ENCODE data around the gene ELOF1. TPM values are rescaled to one million over a fixed set of nuclear protein-coding genes. Genes with fewer than 3 reads are reported as not detected.

Gene ELOF1
- total RNA-seq, 2 experiments from 2014 or later: 48.0 to 53.7 TPM

DNA sequence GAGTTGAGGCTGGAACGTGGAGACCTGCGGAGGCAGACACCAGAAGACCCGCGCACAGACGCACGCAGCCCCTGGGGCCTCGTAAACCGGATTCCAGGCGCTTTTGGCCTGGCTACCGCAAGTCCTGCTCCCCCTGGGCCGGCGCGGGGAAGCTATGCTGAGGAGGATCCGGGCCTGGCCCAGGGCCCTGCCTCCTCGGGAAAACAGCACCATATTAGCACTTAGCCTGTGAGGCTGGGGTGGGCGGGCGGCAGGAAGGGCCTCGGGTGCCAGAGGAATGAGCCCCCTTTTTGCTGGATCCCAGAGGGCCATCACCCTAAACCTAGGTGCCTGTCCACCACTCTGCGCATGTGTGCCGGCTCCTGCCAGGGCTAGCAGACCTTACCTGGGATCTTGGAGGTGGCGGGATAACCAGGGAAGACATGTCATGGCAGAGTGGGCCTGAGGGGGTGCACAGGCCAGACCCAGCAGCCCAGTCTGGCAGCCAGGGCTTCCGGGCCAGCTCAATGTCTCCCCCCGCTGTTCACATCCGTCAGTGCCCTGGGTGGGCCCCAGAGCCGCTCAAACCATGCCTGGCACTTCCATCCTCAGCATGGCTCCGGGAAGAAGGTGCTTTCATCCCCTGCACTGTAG lies 7.3 kb downstream of the ELOF1 start:
- ChIA-PET POLR2A (no interaction called here), CTCF (no interaction called here)
- Mint-ChIP-seq H3K9me3 (ENCODE audit: low read depth) (no peaks in the 10 kb centered on the region), H3K4me3 (no peak overlapping the region), H3K4me1 (peaks cover 16% of the 10 kb centered on the region), H3K36me3 (ENCODE audit: low read depth) (peaks cover 16% of the 10 kb centered on the region), H3K27ac (no peak overlapping the region), H3K27me3 (no peaks in the 10 kb centered on the region)
- DNase-seq (peak; percentile 43), ATAC-seq (peak; percentile 53)
- intact Hi-C loops (cut with DNase I, micrococcal nuclease): no loop called here

DNA sequence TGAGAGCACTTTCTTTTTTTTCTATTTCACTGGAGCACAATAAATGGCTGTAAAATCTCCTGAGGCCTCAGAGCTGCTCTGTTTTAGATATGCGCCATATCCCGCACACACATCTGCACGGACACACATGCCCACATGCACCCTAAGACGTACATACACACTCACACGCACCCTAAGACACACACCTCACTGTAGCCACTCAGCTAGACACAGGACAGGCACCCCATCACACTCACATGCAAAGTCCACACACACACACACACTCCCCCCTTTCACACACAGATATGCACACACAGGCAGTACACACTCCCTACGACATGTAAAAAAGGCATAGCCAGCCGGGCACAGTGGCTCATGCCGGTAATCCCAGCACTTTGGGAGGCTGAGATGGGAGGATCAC lies 8.8 kb downstream of the ELOF1 start:
- intact Hi-C loops (cut with DNase I, micrococcal nuclease): no loop called here
- H3K27me3 Mint-ChIP-seq: no peaks in the 10 kb centered on the region
- H3K4me1 Mint-ChIP-seq: peaks cover 7% of the 10 kb centered on the region
- no peak for ATAC-seq
- H3K9me3 Mint-ChIP-seq (ENCODE audit: low read depth): no peaks in the 10 kb centered on the region
- ChIA-PET CTCF (no interaction called here), POLR2A (no interaction called here)
- H3K4me3 Mint-ChIP-seq: no peak overlapping the region
- H3K27ac Mint-ChIP-seq: no peak overlapping the region
- no peak for DNase-seq
- H3K36me3 Mint-ChIP-seq (ENCODE audit: low read depth): peaks cover 10% of the 10 kb centered on the region

DNA sequence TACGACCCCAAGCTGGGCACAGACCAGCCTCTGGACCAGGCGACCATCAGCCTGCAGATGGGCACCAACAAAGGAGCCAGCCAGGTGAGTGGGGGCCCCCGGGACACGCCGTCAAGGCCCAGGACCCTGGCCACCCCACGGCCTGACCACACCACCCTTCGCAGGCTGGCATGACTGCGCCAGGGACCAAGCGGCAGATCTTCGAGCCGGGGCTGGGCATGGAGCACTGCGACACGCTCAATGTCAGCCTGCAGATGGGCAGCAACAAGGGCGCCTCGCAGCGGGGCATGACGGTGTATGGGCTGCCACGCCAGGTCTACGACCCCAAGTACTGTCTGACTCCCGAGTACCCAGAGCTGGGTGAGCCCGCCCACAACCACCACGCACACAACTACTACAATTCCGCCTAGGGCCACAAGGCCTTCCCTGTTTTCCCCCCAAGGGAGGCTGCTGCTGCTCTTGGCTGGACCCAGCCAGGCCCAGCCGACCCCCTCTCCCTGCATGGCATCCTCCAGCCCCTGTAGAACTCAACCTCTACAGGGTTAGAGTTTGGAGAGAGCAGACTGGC lies 9.6 kb downstream of the ELOF1 start:
- peaks cover 5% of the 10 kb centered on the region for H3K4me1 Mint-ChIP-seq
- ChIA-PET CTCF (no interaction called here), POLR2A (no interaction called here)
- ATAC-seq: no peak
- DNase-seq: no peak
- intact Hi-C loops (cut with DNase I, micrococcal nuclease): no loop called here
- peaks cover 8% of the 10 kb centered on the region for H3K36me3 Mint-ChIP-seq (ENCODE audit: low read depth)
- no peak overlapping the region for H3K4me3 Mint-ChIP-seq
- no peaks in the 10 kb centered on the region for H3K9me3 Mint-ChIP-seq (ENCODE audit: low read depth)
- H3K27ac Mint-ChIP-seq: no peak overlapping the region
- H3K27me3 Mint-ChIP-seq: no peaks in the 10 kb centered on the region

DNA sequence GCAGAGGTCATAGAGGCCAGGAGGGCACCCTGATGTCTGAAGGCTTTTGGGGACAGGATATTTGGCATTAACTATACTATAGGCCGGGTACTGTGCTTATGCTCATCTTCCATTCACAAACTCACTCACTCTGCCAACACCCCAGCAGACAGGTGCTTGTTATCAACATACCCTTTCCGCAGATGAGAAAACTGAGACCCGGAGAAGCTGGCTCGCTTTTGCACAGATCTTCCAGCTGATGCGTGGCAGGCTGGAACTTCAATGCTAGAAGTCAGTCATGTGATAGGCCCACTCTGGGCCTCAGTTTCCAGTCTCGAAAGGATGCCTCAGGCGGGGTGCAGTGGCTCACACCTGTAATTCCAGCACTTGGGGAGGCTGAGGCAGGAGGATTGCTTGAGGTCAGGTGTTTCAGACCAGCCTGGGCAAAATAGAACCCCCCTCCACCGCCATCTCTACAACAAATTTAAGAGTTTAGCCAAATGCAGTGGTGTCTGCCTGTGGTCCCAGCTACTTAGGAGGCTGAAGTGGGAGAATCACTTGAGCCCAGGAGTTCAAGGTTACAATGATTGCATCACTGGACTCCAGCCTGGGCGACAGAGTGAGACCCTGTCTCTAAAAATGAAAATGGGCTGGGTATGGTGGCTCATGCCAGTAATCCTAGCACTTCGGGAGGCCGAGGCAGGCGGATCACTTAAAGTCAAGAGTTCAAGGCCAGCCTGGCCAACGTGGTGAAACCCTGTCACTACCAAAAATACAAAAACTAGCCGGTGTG lies 10.9 kb downstream of the ELOF1 start:
- CTCF ChIA-PET: no interaction called here
- H3K27ac Mint-ChIP-seq: no peak overlapping the region
- H3K27me3 Mint-ChIP-seq: no peaks in the 10 kb centered on the region
- H3K9me3 Mint-ChIP-seq (ENCODE audit: low read depth): no peaks in the 10 kb centered on the region
- peaks cover 3% of the 10 kb centered on the region for H3K36me3 Mint-ChIP-seq (ENCODE audit: low read depth)
- POLR2A ChIA-PET: no interaction called here
- ATAC-seq (no peak), DNase-seq (no peak)
- H3K4me1 Mint-ChIP-seq: no peaks in the 10 kb centered on the region
- H3K4me3 Mint-ChIP-seq: no peak overlapping the region
- intact Hi-C loops (cut with DNase I, micrococcal nuclease): no loop called here

DNA sequence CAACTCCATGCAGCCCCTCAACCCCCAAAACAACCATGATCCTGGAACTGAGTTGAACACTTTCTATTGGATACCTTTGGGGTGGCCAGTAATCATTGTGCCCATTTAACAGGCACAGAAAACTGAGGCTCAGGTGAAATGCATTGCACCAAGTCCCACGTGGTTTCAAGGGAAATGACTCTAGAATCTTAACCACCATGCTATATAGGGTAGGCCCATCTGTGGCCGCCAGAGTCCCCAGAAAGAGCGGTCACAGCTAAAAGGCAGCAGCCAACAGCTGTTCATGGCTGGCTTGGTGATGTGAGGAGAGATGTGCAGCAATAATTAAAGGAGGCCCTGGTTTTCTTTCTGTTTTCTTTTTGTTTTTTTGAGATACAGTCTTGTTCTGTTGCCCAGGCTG lies 17.8 kb downstream of the ELOF1 start:
- H3K9me3 Mint-ChIP-seq (ENCODE audit: low read depth): no peaks in the 10 kb centered on the region
- no peak for DNase-seq
- no peaks in the 10 kb centered on the region for H3K4me1 Mint-ChIP-seq
- peaks cover 19% of the 10 kb centered on the region for H3K27me3 Mint-ChIP-seq
- no peak overlapping the region for H3K4me3 Mint-ChIP-seq
- no peak overlapping the region for H3K27ac Mint-ChIP-seq
- ChIA-PET CTCF (interaction anchor here (1.1 kb wide), 1 partner anchor 59 kb away, joined by 4 read pairs; no protein-coding TSS in a partner anchor), POLR2A (no interaction called here)
- ATAC-seq: peak; percentile 40
- no peaks in the 10 kb centered on the region for H3K36me3 Mint-ChIP-seq (ENCODE audit: low read depth)
- intact Hi-C loops (cut with DNase I, micrococcal nuclease): no loop called here

DNA sequence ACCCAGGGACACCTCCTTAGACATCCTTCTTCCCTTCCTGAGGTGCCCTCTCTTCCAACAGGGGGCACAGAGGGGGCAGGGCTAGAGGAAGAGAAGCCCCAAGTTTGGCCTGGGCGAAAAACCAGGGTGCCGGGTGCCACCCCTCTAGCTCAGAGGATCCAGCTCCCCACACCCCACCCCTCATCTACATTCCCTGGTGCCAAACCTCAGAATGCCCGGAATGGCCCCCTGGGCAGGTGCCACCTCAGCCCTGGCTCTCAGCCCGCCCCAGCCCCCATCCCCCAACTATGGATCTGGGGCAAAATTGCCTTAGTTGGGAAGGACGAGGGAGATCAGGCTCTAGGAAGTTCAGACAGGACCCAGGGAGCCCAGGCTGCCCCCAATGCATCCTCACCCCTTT lies 18.4 kb downstream of the ELOF1 start:
- H3K27ac Mint-ChIP-seq: no peak overlapping the region
- CTCF ChIA-PET: interaction anchor here (1.1 kb wide), 1 partner anchor 58 kb away, joined by 4 read pairs; no protein-coding TSS in a partner anchor
- peaks cover 19% of the 10 kb centered on the region for H3K27me3 Mint-ChIP-seq
- no peaks in the 10 kb centered on the region for H3K36me3 Mint-ChIP-seq (ENCODE audit: low read depth)
- H3K9me3 Mint-ChIP-seq (ENCODE audit: low read depth): no peaks in the 10 kb centered on the region
- ATAC-seq: no peak
- peaks cover 3% of the 10 kb centered on the region for H3K4me1 Mint-ChIP-seq
- no peak for DNase-seq
- intact Hi-C loops (cut with DNase I, micrococcal nuclease): no loop called here
- no peak overlapping the region for H3K4me3 Mint-ChIP-seq
- POLR2A ChIA-PET: no interaction called here

DNA sequence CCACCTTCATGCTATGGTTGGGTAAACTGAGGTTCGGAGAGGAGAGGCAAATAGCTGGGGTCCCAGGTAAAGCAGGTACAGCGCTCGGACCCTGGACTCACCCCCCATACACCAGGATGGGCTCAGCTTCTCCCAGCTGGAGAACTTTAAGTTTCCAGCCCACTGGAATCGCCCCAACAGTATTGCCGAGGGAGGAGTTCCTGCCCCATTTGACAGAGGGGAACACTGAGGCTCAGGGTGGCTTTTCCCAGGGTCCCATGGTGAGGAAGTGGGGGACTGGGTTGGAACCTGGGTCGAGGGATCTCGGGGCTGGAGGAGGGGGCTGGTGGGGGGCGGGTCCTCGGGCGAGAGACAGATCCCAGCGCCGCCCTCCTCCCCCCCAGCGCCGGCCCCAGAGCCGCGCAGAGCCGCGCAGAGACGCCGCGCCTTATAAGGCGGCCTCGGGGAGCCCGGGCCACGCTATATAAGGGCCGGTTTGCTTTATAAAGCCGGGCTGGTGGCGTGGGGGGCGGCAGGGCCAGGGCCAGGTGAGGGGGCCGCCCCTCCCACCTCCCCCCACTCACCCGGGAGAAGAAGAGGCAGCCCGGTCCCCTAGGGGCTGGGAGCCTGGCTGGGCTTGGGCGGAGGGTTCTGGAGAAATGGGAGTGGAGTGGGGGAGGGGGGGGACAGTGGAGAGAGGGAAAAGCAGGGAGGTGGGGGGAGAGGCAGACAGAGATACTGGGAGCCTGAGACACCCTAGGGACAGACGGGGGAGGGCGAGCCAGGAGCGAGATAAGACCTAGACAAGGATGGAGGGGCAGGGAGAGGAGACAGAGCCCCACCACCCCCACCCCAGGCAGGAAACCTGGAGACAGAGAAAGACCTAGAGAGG lies 19.3 kb downstream of the ELOF1 start:
- intact Hi-C loops (cut with DNase I, micrococcal nuclease): no loop called here
- ATAC-seq: no peak
- H3K9me3 Mint-ChIP-seq (ENCODE audit: low read depth): no peaks in the 10 kb centered on the region

DNA sequence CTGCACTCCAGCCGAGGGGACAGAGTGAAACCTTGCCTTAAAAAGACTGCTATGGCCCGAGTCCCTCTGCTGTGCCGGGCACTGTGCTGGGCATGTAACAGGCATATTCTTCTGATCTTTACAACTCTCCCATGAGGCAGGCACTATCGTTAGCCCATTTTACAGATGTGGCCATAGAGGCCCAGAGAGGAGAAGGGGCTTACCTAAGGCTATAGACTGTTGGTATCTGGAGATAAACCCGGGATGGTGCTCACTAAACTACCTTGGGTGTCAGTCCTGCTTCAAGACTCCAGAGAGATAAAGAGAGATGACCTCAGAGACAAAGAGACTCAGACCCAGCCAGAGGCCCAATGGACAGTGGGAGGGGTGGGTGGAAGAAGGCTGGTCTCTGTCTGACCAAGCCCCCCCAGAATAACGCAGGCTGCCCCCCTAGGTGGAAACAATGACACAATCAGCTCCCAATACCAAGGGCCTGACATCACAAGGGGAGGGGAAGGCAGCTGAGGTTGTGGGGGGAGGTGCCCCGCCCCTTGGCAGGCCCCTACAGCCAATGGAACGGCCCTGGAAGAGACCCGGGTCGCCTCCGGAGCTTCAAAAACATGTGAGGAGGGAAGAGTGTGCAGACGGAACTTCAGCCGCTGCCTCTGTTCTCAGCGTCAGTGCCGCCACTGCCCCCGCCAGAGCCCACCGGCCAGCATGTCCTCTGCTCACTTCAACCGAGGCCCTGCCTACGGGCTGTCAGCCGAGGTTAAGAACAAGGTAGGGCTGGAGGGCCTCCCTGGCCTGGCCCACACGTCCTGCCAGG lies 20.6 kb downstream of the ELOF1 start, which contains the start of gene CNN1:
CNN1 (plus strand) TSS at position 620 of the 805 bp plus-strand sequence; CDS start at position 697, 77 bp downstream.
- no peak for DNase-seq
- H3K4me1 Mint-ChIP-seq: peaks cover 5% of the 10 kb centered on the region
- no peak within 1 kb of the TSS for H3K4me3 Mint-ChIP-seq
- H3K27ac Mint-ChIP-seq: no peak within 1 kb of the TSS
- CTCF ChIA-PET: no interaction called here
- H3K36me3 Mint-ChIP-seq (ENCODE audit: low read depth): no peaks in the 10 kb centered on the region
- peaks cover 19% of the 10 kb centered on the region for H3K27me3 Mint-ChIP-seq
- intact Hi-C loops (cut with DNase I, micrococcal nuclease): no loop called here
- H3K9me3 Mint-ChIP-seq (ENCODE audit: low read depth): no peaks in the 10 kb centered on the region
- ATAC-seq: no peak
- POLR2A ChIA-PET: no interaction called here

More for the DNA sequence above, 19.3 kb downstream of the ELOF1 start:
- no peak for DNase-seq
- H3K4me3 Mint-ChIP-seq: no peak overlapping the region
- no peak overlapping the region for H3K27ac Mint-ChIP-seq
- peaks cover 19% of the 10 kb centered on the region for H3K27me3 Mint-ChIP-seq
- ChIA-PET POLR2A (no interaction called here), CTCF (no interaction called here)
- peaks cover 5% of the 10 kb centered on the region for H3K4me1 Mint-ChIP-seq
- H3K36me3 Mint-ChIP-seq (ENCODE audit: low read depth): no peaks in the 10 kb centered on the region

DNA sequence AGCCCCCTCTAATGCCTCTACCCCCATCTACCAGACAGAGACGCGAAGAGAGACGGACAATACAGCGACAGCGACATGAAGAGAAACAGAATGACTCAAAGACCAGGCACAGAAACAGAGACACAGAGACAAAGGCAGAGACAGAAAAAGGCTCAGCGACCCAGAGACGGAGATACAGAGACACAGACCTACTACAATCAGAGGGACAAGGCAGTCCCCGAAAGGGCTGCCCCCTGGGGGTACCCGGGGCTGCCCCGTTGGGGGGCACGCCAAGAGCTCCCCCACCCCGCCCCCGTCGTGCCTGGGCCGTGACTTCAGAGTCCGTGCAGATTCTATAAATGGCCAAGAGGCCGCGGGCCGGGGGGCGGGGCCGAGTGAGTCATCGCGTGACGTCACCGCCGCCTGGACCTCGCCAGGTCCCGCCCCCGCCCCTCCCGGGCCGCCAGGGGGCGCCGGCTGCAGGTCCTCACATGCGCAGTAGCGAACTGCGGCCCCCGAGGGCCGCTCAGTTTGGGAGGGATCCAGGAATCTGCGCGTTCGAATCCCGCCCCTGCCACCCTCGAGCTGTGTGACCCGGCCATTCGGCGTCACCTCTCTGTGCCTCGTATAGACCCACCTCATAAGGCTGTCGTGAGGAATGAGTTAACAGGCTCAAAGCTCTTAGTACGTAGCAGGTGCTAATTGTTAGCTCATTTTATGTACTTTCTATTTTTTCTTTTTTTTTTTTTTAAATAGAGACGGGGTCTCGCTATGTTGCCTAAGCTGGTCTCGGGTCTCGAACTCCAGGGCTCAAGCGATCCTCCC lies 23.0 kb downstream of the ELOF1 start:
- H3K4me1 Mint-ChIP-seq: peaks cover 17% of the 10 kb centered on the region
- H3K4me3 Mint-ChIP-seq: peak overlapping the region; percentile 2
- peak overlapping the region; percentile 51 for H3K27ac Mint-ChIP-seq
- intact Hi-C loops (cut with DNase I, micrococcal nuclease): loop anchor here in 1 of 2 experiments (1.0 to 2.0 kb wide), 8 partner anchors 23 to 447 kb away; partner anchors contain the start of genes ELOF1, LDLR, ZNF627 and ZNF653
- H3K9me3 Mint-ChIP-seq (ENCODE audit: low read depth): no peaks in the 10 kb centered on the region
- H3K27me3 Mint-ChIP-seq: peaks cover 14% of the 10 kb centered on the region
- CTCF ChIA-PET: interaction anchor here (0.5 to 1.8 kb wide), 11 partner anchors 23 to 950 kb away, joined by 3 to 8 read pairs (median 4); partner anchors contain the start of genes ELOF1, ODAD3 and PRKCSH
- no peaks in the 10 kb centered on the region for H3K36me3 Mint-ChIP-seq (ENCODE audit: low read depth)
- peak; percentile 76 for ATAC-seq
- DNase-seq: peak; percentile 94
- POLR2A ChIA-PET: interaction anchor here (1.2 kb wide), 1 partner anchor 23 kb away, joined by 4 read pairs; the partner anchor contains the start of gene ELOF1

DNA sequence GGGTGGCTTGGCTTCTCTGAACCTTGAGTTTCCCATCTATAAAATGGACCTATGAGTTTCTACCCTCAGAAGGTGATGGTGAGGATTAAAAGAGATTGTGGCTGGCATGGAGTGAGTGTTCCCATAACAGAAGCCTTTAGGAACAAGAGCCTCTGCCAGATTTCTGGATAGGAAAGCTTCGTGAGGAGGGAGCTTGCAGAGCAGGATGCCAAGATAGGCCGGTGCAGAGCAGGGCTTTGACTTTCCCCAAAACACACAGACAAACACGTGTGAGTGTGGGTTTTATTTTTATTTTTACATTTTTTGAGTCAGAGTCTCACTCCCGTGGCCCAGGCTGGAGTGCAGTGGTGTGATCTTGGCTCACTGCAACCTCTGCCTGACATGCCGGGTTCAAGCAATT lies 24.1 kb downstream of the ELOF1 start:
- Mint-ChIP-seq H3K27ac (no peak overlapping the region), H3K27me3 (peaks cover 9% of the 10 kb centered on the region), H3K4me3 (no peak overlapping the region), H3K9me3 (ENCODE audit: low read depth) (no peaks in the 10 kb centered on the region), H3K4me1 (peaks cover 19% of the 10 kb centered on the region), H3K36me3 (ENCODE audit: low read depth) (no peaks in the 10 kb centered on the region)
- intact Hi-C loops (cut with DNase I, micrococcal nuclease): loop anchor here in 1 of 2 experiments (5.0 kb wide), 1 partner anchor 52 kb away; no protein-coding TSS in a partner anchor
- CTCF ChIA-PET: no interaction called here
- ATAC-seq (no peak), DNase-seq (no peak)
- POLR2A ChIA-PET: interaction anchor here (0.5 kb wide), 1 partner anchor 60 kb away, joined by 7 read pairs; no protein-coding TSS in a partner anchor
